C4-2B (cell line): ENCODE data around the gene DENND1A.

Source experiments
- H3K27ac ChIP-seq: fragments of 450-650 bp; 2 replicates; pipeline ENCODE4 v1.5.1; 2017
- ZFX ChIP-seq: fragments of 450-650 bp; IDR thresholded peaks from 2 replicates; pipeline ENCODE4 v1.6.1; 2017
- TF ChIP-seq, protein P1 (sequence below): fragments of 450-650 bp; conservative IDR thresholded peaks from 2 replicates; pipeline ENCODE4 v1.5.1; 2017; ENCODE audit warnings: mild to moderate bottlenecking

Gene DENND1A

DNA sequence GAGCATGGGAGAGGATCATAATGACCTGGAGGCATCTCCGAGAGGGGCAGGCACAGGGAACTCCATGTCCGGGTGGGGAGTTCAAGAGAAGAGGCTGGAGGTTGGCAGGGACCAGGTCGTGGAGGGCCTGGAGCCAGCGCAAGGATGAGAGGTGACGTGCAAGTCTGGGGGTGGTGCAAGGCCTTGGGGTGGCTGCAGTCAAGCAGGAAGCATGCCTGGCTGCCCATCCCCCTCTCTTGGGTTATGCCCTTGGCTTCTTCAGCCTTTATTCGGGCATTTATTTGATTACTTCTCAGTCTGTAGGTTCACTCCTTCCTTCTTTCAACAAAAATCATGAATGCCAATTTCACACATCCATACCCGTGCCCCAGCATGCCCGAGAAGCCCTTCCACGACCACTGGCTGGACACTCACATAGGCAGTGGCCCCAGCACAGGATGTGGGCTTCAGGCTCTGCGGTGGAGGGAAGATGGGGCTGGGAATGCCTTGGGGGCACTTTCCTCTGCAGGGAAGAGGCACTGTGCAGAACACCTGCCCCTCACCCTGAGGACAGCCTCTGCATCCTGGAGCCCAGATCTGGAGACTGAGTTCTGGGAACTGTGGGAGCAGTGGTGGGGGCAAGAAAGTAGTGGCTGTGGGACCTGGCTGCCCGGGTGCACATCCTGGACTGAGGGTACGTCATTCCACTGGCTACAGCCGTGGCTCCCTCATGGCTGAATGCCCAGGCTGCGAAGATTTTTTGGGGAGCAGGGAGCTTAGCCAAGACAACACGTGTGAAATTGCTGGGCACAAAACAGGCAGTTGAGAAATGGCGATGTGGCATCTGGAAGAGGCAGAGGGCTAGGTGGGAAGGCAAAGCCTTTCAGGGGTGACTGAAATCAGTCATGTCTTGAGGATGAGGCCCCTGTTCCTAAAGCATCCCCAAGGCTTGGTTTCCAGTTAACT lies 535.4 kb downstream of the DENND1A start:
- H3K27ac ChIP-seq, result no peak overlapping the region
- TF ChIP-seq, protein P1, sequence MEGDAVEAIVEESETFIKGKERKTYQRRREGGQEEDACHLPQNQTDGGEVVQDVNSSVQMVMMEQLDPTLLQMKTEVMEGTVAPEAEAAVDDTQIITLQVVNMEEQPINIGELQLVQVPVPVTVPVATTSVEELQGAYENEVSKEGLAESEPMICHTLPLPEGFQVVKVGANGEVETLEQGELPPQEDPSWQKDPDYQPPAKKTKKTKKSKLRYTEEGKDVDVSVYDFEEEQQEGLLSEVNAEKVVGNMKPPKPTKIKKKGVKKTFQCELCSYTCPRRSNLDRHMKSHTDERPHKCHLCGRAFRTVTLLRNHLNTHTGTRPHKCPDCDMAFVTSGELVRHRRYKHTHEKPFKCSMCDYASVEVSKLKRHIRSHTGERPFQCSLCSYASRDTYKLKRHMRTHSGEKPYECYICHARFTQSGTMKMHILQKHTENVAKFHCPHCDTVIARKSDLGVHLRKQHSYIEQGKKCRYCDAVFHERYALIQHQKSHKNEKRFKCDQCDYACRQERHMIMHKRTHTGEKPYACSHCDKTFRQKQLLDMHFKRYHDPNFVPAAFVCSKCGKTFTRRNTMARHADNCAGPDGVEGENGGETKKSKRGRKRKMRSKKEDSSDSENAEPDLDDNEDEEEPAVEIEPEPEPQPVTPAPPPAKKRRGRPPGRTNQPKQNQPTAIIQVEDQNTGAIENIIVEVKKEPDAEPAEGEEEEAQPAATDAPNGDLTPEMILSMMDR, result no peak
- TF ChIP-seq ZFX, result no peak

DNA sequence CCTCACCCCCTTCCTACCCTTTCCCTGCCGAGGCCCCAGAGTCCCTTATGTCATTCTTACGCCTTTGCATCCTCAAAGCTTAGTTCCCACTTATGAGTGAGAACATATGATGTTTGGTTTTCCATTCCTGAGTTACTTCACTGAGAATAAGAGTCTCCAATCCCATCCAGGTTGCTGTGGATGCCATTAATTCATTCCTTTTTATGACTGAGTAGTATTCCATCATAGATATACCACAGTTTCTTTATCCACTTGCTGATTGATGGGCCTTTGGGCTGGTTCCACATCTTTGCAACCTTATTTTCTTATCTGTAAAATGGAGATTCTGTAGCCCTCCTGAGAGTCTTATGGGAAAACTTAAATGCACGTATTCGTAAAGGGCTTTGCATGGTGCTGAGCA lies 537.1 kb downstream of the DENND1A start:
- H3K27ac ChIP-seq, result no peak overlapping the region
- TF ChIP-seq ZFX, result no peak
- TF ChIP-seq, protein P1, result no peak

DNA sequence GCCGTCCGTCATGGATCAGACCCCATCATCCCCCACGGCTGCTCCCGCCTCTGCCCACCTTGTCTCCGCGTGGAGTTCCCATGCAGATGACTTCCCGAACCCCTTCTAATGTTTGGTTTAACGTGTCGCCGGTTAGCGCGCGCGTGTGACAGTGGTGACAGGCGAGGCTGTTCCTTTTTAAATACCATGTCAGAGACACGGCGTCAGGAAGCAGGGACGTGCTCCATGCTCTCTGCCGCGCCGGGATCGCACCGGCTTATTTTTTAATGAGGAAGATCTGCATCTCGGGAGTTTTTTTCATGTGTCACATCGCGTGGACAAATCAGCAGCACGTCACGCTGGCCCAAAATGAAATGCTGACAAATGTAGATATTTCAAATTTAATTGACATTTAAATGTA lies 538.0 kb downstream of the DENND1A start:
- no peak overlapping the region for H3K27ac ChIP-seq
- TF ChIP-seq, protein P1, result no peak
- TF ChIP-seq ZFX, result no peak

DNA sequence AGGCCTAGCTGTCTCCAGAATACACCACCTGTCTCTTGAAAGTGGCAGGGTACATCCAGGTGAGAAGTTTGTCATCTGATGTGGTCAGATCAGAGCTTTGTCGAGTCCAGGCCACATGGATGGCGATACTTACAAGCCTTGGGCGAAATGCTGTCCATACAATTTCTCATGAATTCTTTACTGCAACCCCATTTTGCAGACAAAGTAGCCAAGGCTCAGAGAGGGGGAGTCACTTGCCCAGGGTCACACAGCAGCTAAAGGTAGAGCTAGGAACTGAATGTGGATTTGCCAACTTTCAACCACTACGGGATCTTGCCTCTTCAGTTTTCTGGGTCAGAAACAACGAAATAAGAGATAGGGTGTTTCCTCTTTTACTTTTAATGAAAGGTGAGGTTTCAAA lies 538.7 kb downstream of the DENND1A start:
- no peak for TF ChIP-seq ZFX
- TF ChIP-seq, protein P1, result no peak
- no peak overlapping the region for H3K27ac ChIP-seq

DNA sequence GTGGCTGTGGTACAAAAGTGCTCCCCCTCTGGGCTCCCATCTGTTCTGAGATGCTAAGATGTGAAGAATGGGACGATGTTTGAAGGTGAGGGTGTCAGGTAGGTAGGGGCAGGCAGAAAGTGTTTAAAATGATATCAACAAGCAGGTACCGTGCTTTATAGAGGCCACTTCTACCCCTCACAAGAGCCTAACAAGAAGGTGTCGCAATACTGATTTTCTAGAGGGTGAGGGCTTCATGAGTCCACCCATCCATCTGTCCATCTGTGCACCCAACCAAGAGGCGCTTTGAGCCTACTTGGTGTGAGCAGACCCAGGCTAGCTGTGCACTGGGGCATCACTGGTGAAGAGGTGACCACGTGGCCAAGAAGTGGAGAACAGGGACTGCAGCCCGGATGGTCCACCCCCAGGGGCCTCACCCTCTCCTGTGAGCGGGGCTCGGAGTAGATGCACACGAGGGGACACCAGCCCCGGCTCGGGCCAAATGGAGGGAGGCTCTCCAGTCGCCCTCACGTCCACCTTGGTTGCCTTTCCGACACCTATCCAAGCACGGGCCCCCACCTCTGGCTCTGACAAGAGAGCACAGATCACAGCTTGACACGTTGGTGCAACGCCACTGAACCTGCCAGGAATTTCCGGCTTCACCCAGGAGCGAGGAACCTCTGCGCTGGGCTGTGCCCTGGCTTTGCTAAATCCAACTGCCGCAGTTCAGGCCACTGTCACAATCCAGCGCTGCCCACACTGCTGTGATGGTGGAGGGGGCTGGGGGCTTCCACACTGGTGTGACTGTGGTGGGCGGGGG lies 539.4 kb downstream of the DENND1A start:
- no peak overlapping the region for H3K27ac ChIP-seq
- TF ChIP-seq, protein P1, result no peak
- TF ChIP-seq ZFX, result no peak

DNA sequence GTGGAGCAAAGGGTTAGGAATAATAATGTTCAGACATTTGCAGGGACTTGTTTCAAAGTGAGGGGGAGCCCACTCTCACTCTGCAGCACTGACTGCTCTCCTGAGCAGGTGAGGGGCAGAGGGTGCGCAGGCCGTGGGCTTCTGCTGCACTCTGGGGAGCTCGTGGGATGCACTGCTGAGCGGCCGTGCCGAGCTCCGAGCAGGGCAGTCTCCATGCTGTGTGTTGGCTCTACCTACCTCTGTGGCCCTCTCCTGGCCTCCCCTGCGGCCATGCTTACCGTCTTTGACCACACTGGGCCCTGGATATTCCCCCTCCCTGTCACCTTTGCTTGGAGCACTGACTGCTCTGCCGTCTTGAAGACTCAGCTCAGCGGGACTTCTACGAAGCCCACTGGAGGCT lies 540.2 kb downstream of the DENND1A start:
- no peak overlapping the region for H3K27ac ChIP-seq
- no peak for TF ChIP-seq ZFX
- TF ChIP-seq, protein P1, result no peak

DNA sequence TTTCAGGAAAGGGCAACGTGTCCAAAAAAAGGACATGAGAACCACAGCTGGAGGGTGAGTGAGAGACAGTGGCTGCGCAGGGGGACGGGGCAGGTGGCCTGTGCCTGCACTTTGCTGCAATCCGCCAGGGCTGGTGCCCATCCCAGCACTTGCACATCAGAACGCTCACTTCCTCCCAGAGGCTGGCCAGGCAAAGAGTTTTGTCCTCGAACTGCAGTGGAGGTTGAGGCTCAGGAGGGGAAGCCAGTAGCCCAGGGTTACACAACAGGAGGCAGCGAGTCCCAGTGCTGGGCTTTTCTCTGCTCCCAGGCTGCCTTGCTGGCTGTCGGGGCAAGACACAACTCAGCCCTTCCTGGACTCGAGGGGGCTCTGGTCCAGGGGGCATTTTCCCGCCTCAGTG lies 540.9 kb downstream of the DENND1A start:
- no peak overlapping the region for H3K27ac ChIP-seq
- TF ChIP-seq, protein P1, result no peak
- TF ChIP-seq ZFX, result no peak
